Astrocyte of the cerebellum (primary cell): ENCODE data around the gene NKX2-3.

ENCODE experiments used
- DNase-seq: peaks from one replicate; pipeline ENCODE4 v3.0.0-alpha.2; 2011; ENCODE audit warnings: low read depth
- H3K4me3 ChIP-seq: 2 replicates; pipeline ENCODE4 v1.5.1; 2011; ENCODE audit warnings: mild to moderate bottlenecking, low read depth, low read length, moderate library complexity
- CTCF ChIP-seq: IDR thresholded peaks from 2 replicates; pipeline ENCODE4 v1.5.1; 2012; ENCODE audit warnings: low read length, low read depth, moderate library complexity, mild to moderate bottlenecking; ENCODE audit errors: missing control alignments
- in situ Hi-C: cut with HindIII; loops from 2 replicates; pipeline ENCODE4 v1.10.0; 2017; ENCODE audit warnings: low sequenced_read_pairs

Gene NKX2-3

GRCh38 chr10:99573790-99574189, 41.0 kb downstream of the NKX2-3 start:
- DNase-seq, result no peak
- TF ChIP-seq CTCF, result no peak
- in situ Hi-C loops, result no loop called here

GRCh38 chr10:99579971-99580370, 47.2 kb downstream of the NKX2-3 start:
- in situ Hi-C loops, result no loop called here
- no peak for DNase-seq
- H3K4me3 ChIP-seq, result no peak overlapping the region
- no peak for TF ChIP-seq CTCF

More at GRCh38 chr10:99573790-99574189, 41.0 kb downstream of the NKX2-3 start:
- H3K4me3 ChIP-seq, result no peak overlapping the region

- H3K4me3 ChIP-seq, result no peak overlapping the region
- no peak for DNase-seq
- in situ Hi-C loops, result no loop called here
- TF ChIP-seq CTCF, result no peak
Measured at GRCh38 chr10:99582255-99582770, 49.6 kb downstream of the NKX2-3 start.

GRCh38 chr10:99583687-99584086, 50.9 kb downstream of the NKX2-3 start:
- in situ Hi-C loops, result no loop called here
- DNase-seq, result no peak
- TF ChIP-seq CTCF, result no peak
- no peak overlapping the region for H3K4me3 ChIP-seq
